B cell (primary cell): ENCODE data around the gene ATAD2B. TPM values are rescaled to one million over a fixed set of nuclear protein-coding genes. Genes with fewer than 3 reads are reported as not detected.

Experiments
- ATAC-seq: fragments of 200-7000 bp; cut with Tn5 transposase; one replicate; pipeline ENCODE4 v1.10.0; 2021; ENCODE audit warnings: low read depth, mild to moderate bottlenecking, moderate number of reproducible peaks, moderate library complexity
- CTCF ChIA-PET: fragments of 350-600 bp; sonication (Branson Sonifier 250); formaldehyde crosslinking; loops from one replicate; lab custom pipeline; 2021; ENCODE audit warnings: antibody characterized with exemption, inconsistent platforms; lab: Charles Lee
- POLR2A ChIA-PET: fragments of 350-600 bp; sonication (Branson Sonifier 250); formaldehyde crosslinking; loops from one replicate; lab custom pipeline; 2021; ENCODE audit warnings: antibody characterized with exemption; lab: Charles Lee
- DNase-seq: peaks from one replicate; pipeline ENCODE4 v3.0.0; 2013
- H2AFZ ChIP-seq: 2 replicates; pipeline ENCODE4 v1.6.1; 2012; ENCODE audit warnings: mild to moderate bottlenecking, low read depth, low read length; ENCODE audit not compliant: insufficient read depth, poor library complexity, severe bottlenecking
- H3K27ac ChIP-seq, 2 donors: 1 replicate in 1 of 2; 2 replicates in 1 of 2; pipeline ENCODE4 v1.5.1; 2012 to 2013; ENCODE audit warnings: low read length in 2 of 2, mild to moderate bottlenecking in 2 of 2, moderate library complexity in 1 of 2
- H3K27me3 ChIP-seq, 4 experiments: fragments of 200-600 bp in 1 of 4; sonication (generic) in 1 of 4; replicated peaks in 1 of 4; 1 replicate in 2 of 4; 2 replicates in 2 of 4; pipeline versions ENCODE4 v1.6.1 to v1.7.0; 2013 to 2016; ENCODE audit warnings: low read length in 3 of 4, mild to moderate bottlenecking in 2 of 4, mixed read lengths in 1 of 4, moderate library complexity in 1 of 4; ENCODE audit not compliant: insufficient read depth in 4 of 4, control insufficient read depth in 3 of 4; ENCODE audit errors: control extremely low read depth in 1 of 4
- H3K36me3 ChIP-seq, 2 experiments: replicated peaks in 1 of 2; 1 replicate in 1 of 2; 2 replicates in 1 of 2; pipeline versions ENCODE4 v1.6.1 to v1.7.1; 2013; ENCODE audit warnings: low read length in 1 of 2; ENCODE audit not compliant: insufficient read depth in 2 of 2, control insufficient read depth in 1 of 2; ENCODE audit errors: control extremely low read depth in 1 of 2, extremely low read depth in 1 of 2
- H3K4me1 ChIP-seq, 2 donors: fragments of 200-600 bp in 1 of 2; sonication (generic) in 1 of 2; 1 replicate in 1 of 2; 2 replicates in 1 of 2; pipeline versions ENCODE4 v1.5.1 to v1.6.1; 2013 to 2017; ENCODE audit warnings: low read length in 2 of 2; ENCODE audit not compliant: control insufficient read depth in 2 of 2, insufficient read depth in 2 of 2
- H3K4me2 ChIP-seq: replicated peaks from 2 replicates; pipeline ENCODE3; 2012; ENCODE audit warnings: mild to moderate bottlenecking, low read depth, low read length; ENCODE audit not compliant: poor library complexity, severe bottlenecking
- H3K4me3 ChIP-seq, 5 experiments: fragments of 200-600 bp in 1 of 5; sonication (generic) in 1 of 5; 1 replicate in 3 of 5; 2 replicates in 2 of 5; pipeline versions ENCODE4 v1.5.1 to v1.7.0; 2011 to 2016; ENCODE audit warnings: low read length in 4 of 5, mild to moderate bottlenecking in 4 of 5, low read depth in 2 of 5, control low read depth in 1 of 5, moderate library complexity in 1 of 5; ENCODE audit not compliant: insufficient read depth in 1 of 5; ENCODE audit errors: control extremely low read depth in 1 of 5, extremely low read depth in 1 of 5
- H3K79me2 ChIP-seq: fragments of 200-600 bp; sonication (generic); one replicate; pipeline ENCODE4 v1.6.0; 2016; ENCODE audit warnings: low read length; ENCODE audit not compliant: control insufficient read depth, insufficient read depth
- H3K9ac ChIP-seq: fragments of 200-600 bp; sonication (generic); 2 replicates; pipeline ENCODE4 v1.6.1; 2017; ENCODE audit warnings: mild to moderate bottlenecking, low read length, moderate library complexity
- H3K9me3 ChIP-seq, 3 donors: one replicate each; pipeline versions ENCODE4 v1.6.1 to v1.7.1; 2013; ENCODE audit warnings: low read length in 2 of 3; ENCODE audit not compliant: control insufficient read depth in 2 of 3, insufficient read depth in 1 of 3; ENCODE audit errors: control extremely low read depth in 1 of 3
- H4K20me1 ChIP-seq: 2 replicates; pipeline ENCODE4 v1.6.0; 2012; ENCODE audit warnings: mild to moderate bottlenecking, low read length; ENCODE audit not compliant: insufficient read depth, control insufficient read depth, poor library complexity, severe bottlenecking
- H3K27ac Mint-ChIP-seq: one replicate; pipeline ENCODE4 v1.8.0; 2021; ENCODE audit warnings: mixed read lengths
- H3K27me3 Mint-ChIP-seq: one replicate; pipeline ENCODE4 v1.8.0; 2021; ENCODE audit warnings: mixed read lengths
- H3K4me1 Mint-ChIP-seq: one replicate; pipeline ENCODE4 v1.8.0; 2021; ENCODE audit warnings: mixed read lengths
- H3K4me3 Mint-ChIP-seq: one replicate; pipeline ENCODE4 v1.8.0; 2021; ENCODE audit warnings: mixed read lengths
- H3K9me3 Mint-ChIP-seq: one replicate; pipeline ENCODE4 v1.8.0; 2022; ENCODE audit warnings: mixed read lengths; ENCODE audit not compliant: insufficient read depth
- EZH2 ChIP-seq: IDR thresholded peaks from 2 replicates; pipeline ENCODE4 v1.6.1; 2012; ENCODE audit warnings: borderline replicate concordance, low read depth, mild to moderate bottlenecking, moderate library complexity, low read length; ENCODE audit not compliant: insufficient read depth, poor library complexity, severe bottlenecking
- WGBS: methylation state at CpG from one replicate; pipeline ENCODE4 v1.1.5; 2013; ENCODE audit warnings: missing lambda C conversion rate; ENCODE audit not compliant: insufficient coverage; 5-methylcytosine and 5-hydroxymethylcytosine counted together
- intact Hi-C: fragments of 100-400 bp; cut with micrococcal nuclease; formaldehyde crosslinking; loops from one replicate; pipeline ENCODE4 v1.10.0; 2022
- polyA plus RNA-seq: library from polyadenylated mRNA; depleted of rRNA; stranded (reverse); fragments of >200 nt; gene quantifications from 2 replicates; pipeline ENCODE4 v1.2.3, GENCODE V29; 2012
- total RNA-seq, 2 donors: library from RNA; stranded (reverse); fragments of 120-200 nt in 1 of 2; gene quantifications; 1 replicate in 1 of 2; 2 replicates in 1 of 2; pipeline versions ENCODE4 v1.2.3 to v1.2.4, GENCODE V29; 2013 to 2022
- TF ChIP-seq, protein P1 (sequence below): fragments of 200-600 bp; IDR thresholded peaks from one replicate; pipeline ENCODE4 v1.8.0; 2022; ENCODE audit warnings: antibody characterized with exemption, mild to moderate bottlenecking

The ATAD2B gene
- total and polyA plus RNA-seq, 2 donors (not counting 1 experiment from before 2014, with no cell fraction given) = 5.1 to 90.8 TPM

GRCh38 chr2:23803965-23804542, 122.9 kb downstream of the ATAD2B start:
- H4K20me1 ChIP-seq = no peaks in the 10 kb centered on the region
- H3K9ac ChIP-seq = no peak overlapping the region
- no peaks in the 10 kb centered on the region for H3K9me3 Mint-ChIP-seq
- no CpG with 5 or more reads among the region's 5 CpGs for WGBS
- H3K4me1 Mint-ChIP-seq = no peaks in the 10 kb centered on the region
- H3K27me3 ChIP-seq = no peaks in the 10 kb centered on the region
- no peak overlapping the region for H3K27ac Mint-ChIP-seq
- H3K9me3 ChIP-seq = no peaks in the 10 kb centered on the region
- CTCF ChIA-PET = interaction anchor here (0.7 kb wide), 1 partner anchor 417 kb away, joined by 4 read pairs; no protein-coding TSS in a partner anchor
- H3K27ac ChIP-seq = no peak overlapping the region
- no peaks in the 10 kb centered on the region for H3K27me3 Mint-ChIP-seq
- H3K4me1 ChIP-seq = no peaks in the 10 kb centered on the region
- no peak for DNase-seq
- H3K79me2 ChIP-seq = no peaks in the 10 kb centered on the region
- POLR2A ChIA-PET = no interaction called here
- H2AFZ ChIP-seq = no peak overlapping the region
- no peak overlapping the region for H3K4me3 Mint-ChIP-seq
- intact Hi-C loops = no loop called here
- no peak overlapping the region for H3K4me2 ChIP-seq
- peaks cover 0 to 20% of the 10 kb centered on the region in 2 experiments for H3K36me3 ChIP-seq
- TF ChIP-seq EZH2 = no peak
- TF ChIP-seq, protein P1, sequence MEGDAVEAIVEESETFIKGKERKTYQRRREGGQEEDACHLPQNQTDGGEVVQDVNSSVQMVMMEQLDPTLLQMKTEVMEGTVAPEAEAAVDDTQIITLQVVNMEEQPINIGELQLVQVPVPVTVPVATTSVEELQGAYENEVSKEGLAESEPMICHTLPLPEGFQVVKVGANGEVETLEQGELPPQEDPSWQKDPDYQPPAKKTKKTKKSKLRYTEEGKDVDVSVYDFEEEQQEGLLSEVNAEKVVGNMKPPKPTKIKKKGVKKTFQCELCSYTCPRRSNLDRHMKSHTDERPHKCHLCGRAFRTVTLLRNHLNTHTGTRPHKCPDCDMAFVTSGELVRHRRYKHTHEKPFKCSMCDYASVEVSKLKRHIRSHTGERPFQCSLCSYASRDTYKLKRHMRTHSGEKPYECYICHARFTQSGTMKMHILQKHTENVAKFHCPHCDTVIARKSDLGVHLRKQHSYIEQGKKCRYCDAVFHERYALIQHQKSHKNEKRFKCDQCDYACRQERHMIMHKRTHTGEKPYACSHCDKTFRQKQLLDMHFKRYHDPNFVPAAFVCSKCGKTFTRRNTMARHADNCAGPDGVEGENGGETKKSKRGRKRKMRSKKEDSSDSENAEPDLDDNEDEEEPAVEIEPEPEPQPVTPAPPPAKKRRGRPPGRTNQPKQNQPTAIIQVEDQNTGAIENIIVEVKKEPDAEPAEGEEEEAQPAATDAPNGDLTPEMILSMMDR = no peak
- H3K4me3 ChIP-seq = no peak overlapping the region
- ATAC-seq = no peak

DNA sequence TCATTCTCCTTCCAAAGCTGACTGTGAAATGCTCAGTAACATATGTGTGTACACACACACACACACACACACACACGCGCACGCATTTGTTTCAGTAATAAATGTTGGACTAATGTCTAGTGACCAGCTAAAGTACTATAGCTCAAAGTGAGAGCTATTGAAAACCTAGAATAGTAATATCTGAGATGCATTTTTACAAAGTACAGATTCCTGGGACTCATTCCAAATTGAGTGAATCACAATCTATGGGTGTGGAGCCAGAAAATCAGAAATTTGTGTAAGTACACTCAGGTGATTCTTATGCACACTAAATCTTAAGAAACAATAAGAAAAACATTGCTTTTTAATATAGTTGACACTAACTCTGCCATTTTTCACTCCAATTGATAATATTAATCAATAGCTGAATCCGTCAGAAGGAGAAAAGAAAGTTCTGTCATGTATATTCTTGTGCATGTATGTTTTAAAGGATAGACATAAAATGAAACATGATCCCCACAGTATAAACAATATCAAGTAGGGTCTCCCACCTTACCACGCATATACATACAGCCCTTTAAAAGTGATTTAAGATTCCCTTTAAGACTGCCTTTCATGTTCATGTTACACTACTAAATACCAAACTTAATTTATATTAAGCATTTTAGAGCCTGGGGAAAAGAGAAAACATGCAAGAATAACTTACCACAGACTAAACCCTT, 123.5 kb downstream of the ATAD2B start:
- no peak overlapping the region for H3K4me2 ChIP-seq
- POLR2A ChIA-PET = interaction anchor here (0.6 kb wide), 1 partner anchor 15 kb away, joined by 3 read pairs; no protein-coding TSS in a partner anchor
- CTCF ChIA-PET = interaction anchor here (0.7 kb wide), 1 partner anchor 399 kb away, joined by 3 read pairs; no protein-coding TSS in a partner anchor

More for the DNA sequence above, 123.5 kb downstream of the ATAD2B start:
- no peaks in the 10 kb centered on the region for H4K20me1 ChIP-seq
- H3K27me3 ChIP-seq = no peaks in the 10 kb centered on the region
- Mint-ChIP-seq H3K27ac (no peak overlapping the region), H3K4me1 (no peaks in the 10 kb centered on the region), H3K4me3 (no peak overlapping the region), H3K9me3 (no peaks in the 10 kb centered on the region), H3K27me3 (no peaks in the 10 kb centered on the region)
- TF ChIP-seq, protein P1 = no peak
- TF ChIP-seq EZH2 = no peak
- no peak overlapping the region for H3K27ac ChIP-seq
- intact Hi-C loops = no loop called here
- H3K36me3 ChIP-seq = peaks cover 1 to 15% of the 10 kb centered on the region in 2 experiments
- no peaks in the 10 kb centered on the region for H3K79me2 ChIP-seq
- no peaks in the 10 kb centered on the region for H3K9me3 ChIP-seq
- H3K9ac ChIP-seq = no peak overlapping the region
- ATAC-seq (no peak), DNase-seq (no peak)
- H3K4me3 ChIP-seq = no peak overlapping the region
- no peak overlapping the region for H2AFZ ChIP-seq
- WGBS = no CpG with 5 or more reads among the region's 5 CpGs
- no peaks in the 10 kb centered on the region for H3K4me1 ChIP-seq
